ENCODE data around the gene ADK.
"Not testable (repeated sequence)": the region's sequence is repeated elsewhere in the genome, so short reads cannot be mapped to it uniquely, and the experiment has no call there.

DNA sequence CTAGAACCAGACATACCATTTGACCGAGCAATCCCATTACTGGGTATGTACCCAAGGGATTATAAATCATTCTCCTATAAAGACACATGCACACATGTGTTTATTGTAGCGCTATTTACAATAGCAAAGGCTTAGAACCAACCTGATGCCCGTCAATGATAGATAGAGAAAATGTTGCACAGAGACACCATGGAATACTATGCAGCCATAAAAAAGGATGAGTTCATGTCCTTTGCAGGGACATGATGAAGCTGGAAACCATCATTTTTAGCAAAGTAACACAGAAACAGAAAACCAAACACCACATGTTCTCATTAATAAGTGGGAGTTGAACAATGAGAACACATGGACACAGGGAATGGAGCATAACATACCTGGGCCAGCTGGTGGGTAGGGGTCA lies 202.0 kb downstream of the ADK start:
- not testable (repeated sequence) for TF ChIP-seq POLR2AphosphoS5 (IDR thresholded peaks at IDR 0.05; ENCODE audit: low read depth); CTCF (IDR thresholded peaks at IDR 0.05; ENCODE audit: insufficient read depth, low read length); GABPA (IDR thresholded peaks at IDR 0.05; ENCODE audit: low read depth); SPI1 (IDR thresholded peaks at IDR 0.05; ENCODE audit: borderline replicate concordance, low read depth)
- TF ChIP-seq, protein P1, sequence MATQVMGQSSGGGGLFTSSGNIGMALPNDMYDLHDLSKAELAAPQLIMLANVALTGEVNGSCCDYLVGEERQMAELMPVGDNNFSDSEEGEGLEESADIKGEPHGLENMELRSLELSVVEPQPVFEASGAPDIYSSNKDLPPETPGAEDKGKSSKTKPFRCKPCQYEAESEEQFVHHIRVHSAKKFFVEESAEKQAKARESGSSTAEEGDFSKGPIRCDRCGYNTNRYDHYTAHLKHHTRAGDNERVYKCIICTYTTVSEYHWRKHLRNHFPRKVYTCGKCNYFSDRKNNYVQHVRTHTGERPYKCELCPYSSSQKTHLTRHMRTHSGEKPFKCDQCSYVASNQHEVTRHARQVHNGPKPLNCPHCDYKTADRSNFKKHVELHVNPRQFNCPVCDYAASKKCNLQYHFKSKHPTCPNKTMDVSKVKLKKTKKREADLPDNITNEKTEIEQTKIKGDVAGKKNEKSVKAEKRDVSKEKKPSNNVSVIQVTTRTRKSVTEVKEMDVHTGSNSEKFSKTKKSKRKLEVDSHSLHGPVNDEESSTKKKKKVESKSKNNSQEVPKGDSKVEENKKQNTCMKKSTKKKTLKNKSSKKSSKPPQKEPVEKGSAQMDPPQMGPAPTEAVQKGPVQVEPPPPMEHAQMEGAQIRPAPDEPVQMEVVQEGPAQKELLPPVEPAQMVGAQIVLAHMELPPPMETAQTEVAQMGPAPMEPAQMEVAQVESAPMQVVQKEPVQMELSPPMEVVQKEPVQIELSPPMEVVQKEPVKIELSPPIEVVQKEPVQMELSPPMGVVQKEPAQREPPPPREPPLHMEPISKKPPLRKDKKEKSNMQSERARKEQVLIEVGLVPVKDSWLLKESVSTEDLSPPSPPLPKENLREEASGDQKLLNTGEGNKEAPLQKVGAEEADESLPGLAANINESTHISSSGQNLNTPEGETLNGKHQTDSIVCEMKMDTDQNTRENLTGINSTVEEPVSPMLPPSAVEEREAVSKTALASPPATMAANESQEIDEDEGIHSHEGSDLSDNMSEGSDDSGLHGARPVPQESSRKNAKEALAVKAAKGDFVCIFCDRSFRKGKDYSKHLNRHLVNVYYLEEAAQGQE (IDR thresholded peaks at IDR 0.05; ENCODE audit: insufficient replicate concordance, low read depth) = not testable (repeated sequence)

Data from HL-60 (cell line).